ENCODE measurements around the gene APOC3. TPM values are rescaled to one million over a fixed set of nuclear protein-coding genes. Genes with fewer than 3 reads are reported as not detected.

Gene APOC3
- total RNA-seq, 2 experiments from 2014 or later: not detected

DNA sequence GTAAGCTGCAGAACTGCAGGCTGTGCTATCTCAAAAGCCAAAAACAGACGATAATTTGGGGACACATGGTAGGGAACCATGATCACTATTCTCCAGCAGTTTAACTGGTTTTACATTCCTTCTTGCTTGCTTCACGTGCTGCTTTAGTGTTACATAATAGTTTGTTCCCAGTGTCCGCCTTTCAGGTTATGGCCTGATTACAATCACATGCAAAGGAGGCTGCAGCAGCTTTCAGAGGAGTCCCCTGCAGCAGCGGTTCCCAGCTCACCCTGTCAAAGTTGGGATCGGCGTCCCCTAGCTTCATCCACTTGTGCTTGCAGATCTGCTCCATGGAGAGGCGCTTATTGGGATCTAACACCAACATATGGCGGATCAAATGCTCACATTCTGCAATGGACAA is 46.9 kb downstream of the APOC3 start:
- H3K4me1 Mint-ChIP-seq: peaks cover 9% of the 10 kb centered on the region
- no peak for DNase-seq
- no peak overlapping the region for H3K27ac Mint-ChIP-seq
- H3K36me3 Mint-ChIP-seq (ENCODE audit: low read depth): peaks cover 25% of the 10 kb centered on the region
- no peak overlapping the region for H3K4me3 Mint-ChIP-seq
- POLR2A ChIA-PET: no interaction called here
- CTCF ChIA-PET: interaction anchor here (0.6 to 1.4 kb wide), 5 partner anchors 9 to 229 kb away, joined by 3 to 4 read pairs (median 3); no protein-coding TSS in a partner anchor
- H3K27me3 Mint-ChIP-seq: no peaks in the 10 kb centered on the region
- H3K9me3 Mint-ChIP-seq: no peaks in the 10 kb centered on the region

DNA sequence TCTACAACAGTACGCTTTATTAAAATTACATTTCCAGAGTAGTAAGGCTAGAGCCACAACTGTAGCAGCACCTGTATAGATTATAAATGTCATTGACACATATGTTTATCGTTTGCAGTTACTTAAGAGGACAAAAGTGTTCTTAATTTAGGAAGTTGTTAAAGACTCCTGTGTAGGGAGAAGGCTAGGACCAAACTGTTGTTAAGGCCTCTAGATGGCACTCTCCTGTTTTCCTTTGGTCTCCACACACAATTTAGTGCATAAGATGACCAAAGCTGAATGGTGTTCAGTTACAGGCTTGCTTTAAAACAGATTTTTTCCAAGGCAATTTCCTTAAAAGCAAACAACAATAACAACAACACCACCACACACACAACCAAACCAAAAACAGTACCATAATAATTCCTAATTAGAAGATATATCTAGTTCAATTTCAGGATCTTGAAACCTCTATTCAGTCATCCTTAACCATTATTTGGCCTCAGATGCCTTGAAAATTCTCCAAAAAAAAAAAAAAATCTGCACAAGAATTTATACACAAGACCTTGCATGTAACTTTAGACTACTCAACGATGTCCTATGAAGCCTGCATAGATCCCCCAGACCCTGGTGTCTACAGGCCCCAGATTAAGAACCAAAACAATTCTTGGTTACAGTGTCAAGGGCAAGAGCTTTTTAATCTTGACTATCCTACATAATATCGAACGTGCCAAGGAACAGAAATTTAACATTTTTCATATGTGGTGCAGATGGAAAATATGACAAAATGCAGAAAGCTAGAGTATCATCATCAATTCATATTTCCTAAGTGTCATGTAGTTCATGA is 50.3 kb downstream of the APOC3 start:
- Mint-ChIP-seq H3K4me1 (peaks cover 15% of the 10 kb centered on the region), H3K4me3 (no peak overlapping the region), H3K27me3 (no peaks in the 10 kb centered on the region), H3K9me3 (no peaks in the 10 kb centered on the region), H3K27ac (no peak overlapping the region), H3K36me3 (ENCODE audit: low read depth) (peaks cover 3% of the 10 kb centered on the region)
- POLR2A ChIA-PET: no interaction called here
- CTCF ChIA-PET: interaction anchor here (0.7 to 1.8 kb wide), 11 partner anchors 8 to 347 kb away, joined by 3 to 10 read pairs (median 4); partner anchors contain the start of gene APOA5
- peak; percentile 41 for DNase-seq

DNA sequence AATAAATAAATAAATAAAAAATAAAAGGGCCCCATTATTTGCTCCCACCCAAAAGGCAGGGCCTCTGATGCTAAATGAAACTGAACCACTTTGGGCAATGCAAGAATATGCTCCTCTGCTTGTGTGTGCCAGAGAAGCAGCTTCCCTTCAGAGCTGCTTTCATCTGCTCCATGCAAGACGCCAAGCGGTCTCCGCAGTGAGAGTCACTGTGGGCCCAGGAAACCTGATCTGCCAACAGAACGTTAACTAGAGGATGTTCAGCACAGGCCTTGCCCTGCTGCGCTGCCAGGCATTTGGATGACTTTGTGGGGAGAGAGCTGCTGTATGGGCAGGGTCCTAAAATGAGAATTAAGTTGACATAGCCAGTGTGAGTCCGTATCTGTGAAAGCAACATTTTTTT is 51.4 kb downstream of the APOC3 start:
- Mint-ChIP-seq H3K9me3 (no peaks in the 10 kb centered on the region), H3K4me3 (no peak overlapping the region), H3K27ac (no peak overlapping the region), H3K27me3 (no peaks in the 10 kb centered on the region), H3K36me3 (ENCODE audit: low read depth) (peaks cover 3% of the 10 kb centered on the region), H3K4me1 (peaks cover 15% of the 10 kb centered on the region)
- DNase-seq: no peak
- ChIA-PET POLR2A (no interaction called here), CTCF (interaction anchor here (0.5 to 1.8 kb wide), 2 partner anchors 225 to 983 kb away, joined by 3 to 10 read pairs; no protein-coding TSS in a partner anchor)

DNA sequence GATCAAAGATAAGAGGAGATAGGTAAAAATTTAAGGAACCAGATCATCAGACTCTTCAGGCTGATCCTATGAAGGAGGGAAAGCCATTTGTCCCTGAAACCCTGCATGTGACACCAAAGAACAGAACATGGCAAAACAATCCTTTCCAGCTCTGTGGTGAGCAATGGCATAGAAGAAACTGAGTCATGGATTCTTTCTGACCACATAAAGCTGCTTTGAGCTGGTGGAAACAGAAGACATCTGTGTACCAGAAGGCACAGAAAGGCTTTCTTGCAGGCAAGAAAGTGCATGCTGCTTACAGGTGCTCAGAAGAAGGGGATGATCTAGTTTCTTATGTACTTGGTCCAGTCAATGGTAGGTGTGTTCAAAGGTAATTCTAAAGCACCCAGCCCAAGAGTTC is 52.7 kb downstream of the APOC3 start:
- POLR2A ChIA-PET: no interaction called here
- DNase-seq: no peak

More for the DNA sequence above, 52.7 kb downstream of the APOC3 start:
- Mint-ChIP-seq H3K9me3 (no peaks in the 10 kb centered on the region), H3K36me3 (ENCODE audit: low read depth) (peaks cover 3% of the 10 kb centered on the region), H3K27me3 (no peaks in the 10 kb centered on the region), H3K27ac (no peak overlapping the region), H3K4me3 (no peak overlapping the region), H3K4me1 (peaks cover 15% of the 10 kb centered on the region)
- CTCF ChIA-PET: interaction anchor here (0.5 to 1.0 kb wide), 4 partner anchors 8 to 223 kb away, joined by 3 to 4 read pairs (median 3); no protein-coding TSS in a partner anchor

Other genes starting within 250 kb of the APOC3 start
- 10 to 100 TPM; 37.5 to 39.9 TPM for gene BUD13, start 56.9 kb upstream of the APOC3 start, total RNA-seq
- 10 to 100 TPM; 55.9 to 58.3 TPM for gene ZPR1, start 41.9 kb upstream of the APOC3 start, total RNA-seq
- not detected for gene APOA5, start 38.0 kb upstream of the APOC3 start, total RNA-seq
- gene APOA4, start 6.6 kb upstream of the APOC3 start, total RNA-seq: not detected
- under 1 TPM; 0.23 to 0.25 TPM for gene APOA1, start 7.7 kb downstream of the APOC3 start, total RNA-seq

Measured in activated CD4-positive, alpha-beta T cell treated with anti-CD3 and anti-CD28 coated beads, Interleukin-2, amount 10 ng/mL, durations not matched to agents 7 days and 5 days (primary cell).